KG1 (cell line): Measurements from ENCODE around the gene MLC1.
A peak's percentile ranks its signal among the peaks of the same experiment; 100 is the strongest.

ENCODE experiments used
- DNase-seq: peaks from one replicate; lab custom pipeline; 2025; lab: John Stamatoyannopoulos, UW

Gene MLC1

GRCh38 chr22:50035131-50035881 lies 49.9 kb downstream of the MLC1 start:
- no peak for DNase-seq

DNA sequence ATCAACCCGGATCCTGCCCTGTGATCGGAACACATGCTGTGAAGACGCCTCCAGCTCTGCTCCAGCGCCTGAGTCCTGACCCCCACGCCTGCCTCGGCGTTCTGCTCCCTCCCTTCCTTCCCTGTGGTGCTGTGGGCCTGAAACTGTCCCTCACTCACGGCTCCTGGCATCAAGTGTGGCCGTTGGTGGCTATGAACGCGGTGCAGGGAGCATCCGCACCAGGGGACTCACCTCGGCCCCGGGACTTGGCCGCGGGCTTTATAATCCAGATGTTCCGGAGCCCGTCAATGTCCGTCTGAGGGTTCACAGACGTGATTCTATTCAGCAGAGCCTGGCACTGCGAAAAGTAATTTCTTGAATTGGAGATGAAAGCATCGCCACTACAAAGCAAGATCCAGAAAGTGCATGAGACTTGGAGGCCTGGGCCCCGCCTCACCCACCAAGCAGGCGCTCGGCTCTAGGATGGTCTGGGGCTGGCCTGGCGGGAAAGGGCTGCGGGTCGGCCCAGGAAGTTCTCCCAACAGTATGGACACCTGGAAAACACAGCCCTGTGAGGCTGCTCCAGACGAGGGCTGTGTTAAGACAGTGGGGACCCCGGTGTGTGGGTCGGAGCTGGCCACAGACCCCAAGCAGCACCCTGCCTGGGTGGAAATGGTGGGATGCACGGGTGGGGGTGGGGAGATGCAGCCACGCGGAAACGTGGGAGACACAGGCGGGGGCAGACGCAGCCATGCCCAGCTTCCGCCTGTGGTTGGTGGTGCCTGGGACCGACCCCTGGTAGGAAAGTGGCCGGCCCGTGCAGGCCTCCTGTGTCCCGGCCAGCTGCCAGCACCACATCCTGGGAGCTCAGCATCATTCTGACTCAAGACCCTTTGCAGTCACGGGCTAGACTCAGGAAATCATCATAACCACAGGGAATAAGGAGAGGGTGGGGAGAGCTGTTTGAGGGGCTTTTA lies 50.8 kb downstream of the MLC1 start:
- no peak for DNase-seq

- DNase-seq, result no peak
Observed at GRCh38 chr22:50032941-50033601, 52.2 kb downstream of the MLC1 start.

- DNase-seq, result no peak
Observed at GRCh38 chr22:50032109-50032871, 52.9 kb downstream of the MLC1 start.

GRCh38 chr22:50031189-50032091 lies 53.8 kb downstream of the MLC1 start:
- DNase-seq, result no peak

- DNase-seq, result peak; percentile 42
Observed at GRCh38 chr22:50030297-50031188, 54.7 kb downstream of the MLC1 start.

GRCh38 chr22:50027639-50028537 lies 57.3 kb downstream of the MLC1 start:
- no peak for DNase-seq

DNA sequence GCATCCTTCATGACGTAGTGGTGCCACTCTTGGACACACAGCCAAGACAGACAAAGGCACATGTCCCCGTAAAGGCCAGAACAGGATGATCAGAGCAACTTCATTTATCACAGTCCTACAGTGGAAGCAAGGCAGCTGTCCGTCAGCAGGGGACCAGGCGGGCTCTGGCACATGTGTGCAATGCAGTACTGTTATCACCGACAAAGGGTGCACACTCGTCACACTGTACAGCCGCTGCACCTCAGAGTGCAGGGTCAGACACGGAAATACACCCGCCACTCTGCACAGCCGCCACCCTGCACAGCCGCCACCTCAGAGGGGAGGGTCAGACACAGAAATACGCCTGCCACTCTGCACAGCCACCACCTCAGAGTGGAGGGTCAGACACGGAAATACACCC lies 59.2 kb downstream of the MLC1 start:
- DNase-seq, result no peak

DNA sequence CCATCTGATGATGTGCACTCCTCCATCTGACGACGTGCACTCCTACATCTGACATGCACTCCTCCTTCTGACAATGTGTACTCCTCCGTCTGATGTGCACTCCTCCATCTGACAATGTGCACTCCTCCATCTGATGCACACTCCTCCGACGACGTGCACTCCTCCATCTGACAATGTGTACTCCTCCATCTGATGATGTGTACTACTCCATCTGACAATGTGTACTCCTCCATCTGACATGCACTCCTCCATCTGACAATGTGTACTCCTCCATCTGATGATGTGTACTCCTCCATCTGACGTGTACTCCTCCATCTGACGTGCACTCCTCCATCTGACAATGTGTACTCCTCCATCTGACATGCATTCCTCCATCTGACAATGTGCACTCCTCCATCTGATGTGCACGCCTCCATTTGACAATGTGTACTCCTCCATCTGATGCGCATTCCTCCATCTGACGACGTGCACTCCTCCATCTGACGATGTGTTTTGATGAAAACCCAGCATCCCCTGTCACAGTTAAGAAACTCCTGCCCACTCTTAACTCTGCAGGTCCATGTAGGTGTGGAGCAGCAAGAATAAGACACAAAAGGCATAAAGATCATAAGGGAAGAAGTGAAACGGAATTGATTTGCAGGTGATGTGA lies 62.9 kb downstream of the MLC1 start:
- no peak for DNase-seq

- no peak for DNase-seq
Observed at GRCh38 chr22:50020606-50021005, 64.6 kb downstream of the MLC1 start.

DNA sequence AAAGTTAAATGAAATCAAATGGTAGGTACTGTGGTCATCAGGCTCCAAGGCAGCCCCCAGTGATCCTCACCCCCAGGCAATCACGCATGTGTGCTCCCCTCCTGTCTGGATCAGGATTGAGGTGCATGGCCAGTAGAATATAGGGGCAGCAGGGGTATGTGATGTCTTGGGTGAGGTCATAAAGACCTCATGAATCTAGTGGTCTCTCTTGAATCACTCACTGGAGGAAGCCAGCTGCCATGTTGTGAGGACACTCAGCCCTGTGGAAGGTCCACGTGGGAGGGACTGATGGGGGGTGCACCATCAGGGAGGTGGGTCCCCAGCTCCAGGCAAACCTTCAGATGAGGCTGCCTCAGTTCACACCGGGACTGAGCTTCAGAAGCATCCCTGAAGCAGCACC lies 65.9 kb downstream of the MLC1 start:
- no peak for DNase-seq

DNA sequence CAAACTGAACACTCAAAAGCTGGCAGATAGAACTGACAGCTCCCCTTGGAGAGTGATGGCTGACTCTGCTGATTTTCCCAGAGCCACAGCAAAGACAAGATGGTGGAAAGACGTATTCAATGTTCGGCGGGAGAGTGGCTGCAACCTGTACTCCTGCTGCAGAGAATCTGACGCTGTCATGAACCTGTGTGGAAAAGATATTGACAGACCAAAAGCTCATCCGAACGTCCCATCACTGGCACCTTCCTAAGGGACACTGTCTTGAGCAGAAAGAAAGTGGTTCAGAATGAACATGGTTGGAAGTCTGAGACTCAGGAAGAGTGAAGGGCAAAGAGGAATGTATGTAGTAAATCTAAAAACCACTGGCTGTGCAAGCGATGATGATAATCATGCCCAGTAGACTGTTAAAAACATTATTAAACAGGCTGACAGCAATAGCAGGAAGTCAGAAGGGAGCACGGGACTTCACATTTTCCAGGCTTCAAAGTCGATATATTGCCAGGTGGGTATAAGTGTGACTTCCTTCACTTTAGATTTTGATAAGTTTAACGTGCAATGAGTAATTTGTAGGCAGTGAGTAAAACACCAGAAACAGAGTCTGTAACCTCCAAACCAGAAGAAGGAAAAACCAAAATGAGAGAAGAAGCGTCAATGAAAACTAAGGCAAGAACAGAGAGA lies 66.5 kb downstream of the MLC1 start:
- peak; percentile 10 for DNase-seq

- DNase-seq, result no peak
Observed at GRCh38 chr22:50017701-50018224, 67.5 kb downstream of the MLC1 start.

GRCh38 chr22:50016988-50017700 lies 68.1 kb downstream of the MLC1 start:
- DNase-seq, result no peak

GRCh38 chr22:50016308-50016987 lies 68.8 kb downstream of the MLC1 start:
- DNase-seq, result no peak
